HG03280 (cell line): ENCODE results near the gene SYP.

Experiments
- ATAC-seq: cut with Tn5 transposase; IDR thresholded peaks from one replicate; pipeline ENCODE4 v1.9.1; 2021; ENCODE audit warnings: mild to moderate bottlenecking, moderate library complexity; ENCODE audit not compliant: unreplicated experiment

SYP gene

GRCh38 chrX:49199906-49200771 is at the start of gene SYP:
Gene SYP, minus strand, starts transcription at chrX:49200193. Its CDS starts 7 bp downstream, at chrX:49200186.
- peak; percentile 96 for ATAC-seq

GRCh38 chrX:49249616-49250015 is 49.6 kb upstream of the SYP start:
- no peak for ATAC-seq

- ATAC-seq = no peak
Observed at GRCh38 chrX:49249071-49249470, 49.1 kb upstream of the SYP start.

GRCh38 chrX:49247916-49248811 is 48.2 kb upstream of the SYP start:
- no peak for ATAC-seq

- ATAC-seq = no peak
Observed at GRCh38 chrX:49247346-49247745, 47.4 kb upstream of the SYP start.

- ATAC-seq = no peak
Observed at GRCh38 chrX:49246541-49246940, 46.5 kb upstream of the SYP start.

- no peak for ATAC-seq
Observed at GRCh38 chrX:49244207-49244606, 44.2 kb upstream of the SYP start.

- no peak for ATAC-seq
Observed at GRCh38 chrX:49243166-49243565, 43.2 kb upstream of the SYP start.

- no peak for ATAC-seq
Observed at GRCh38 chrX:49242545-49243066, 42.6 kb upstream of the SYP start.

- no peak for ATAC-seq
Observed at GRCh38 chrX:49238735-49239134, 38.7 kb upstream of the SYP start.

GRCh38 chrX:49237060-49237459 is 37.1 kb upstream of the SYP start:
- ATAC-seq = no peak

- no peak for ATAC-seq
Observed at GRCh38 chrX:49233887-49234555, 34.0 kb upstream of the SYP start.

GRCh38 chrX:49233176-49233575 is 33.2 kb upstream of the SYP start, which contains the start of gene CACNA1F:
Gene CACNA1F, minus strand, starts transcription at chrX:49233340. Its CDS starts 31 bp downstream, at chrX:49233309.
- no peak for ATAC-seq

GRCh38 chrX:49232525-49232924 is 32.5 kb upstream of the SYP start:
- no peak for ATAC-seq

- no peak for ATAC-seq
Observed at GRCh38 chrX:49231333-49232000, 31.5 kb upstream of the SYP start.

- ATAC-seq = peak; percentile 56
Observed at GRCh38 chrX:49230500-49231232, 30.7 kb upstream of the SYP start.

- no peak for ATAC-seq
Observed at GRCh38 chrX:49228185-49228584, 28.2 kb upstream of the SYP start.

- ATAC-seq = no peak
Observed at GRCh38 chrX:49227726-49228125, 27.7 kb upstream of the SYP start.

- no peak for ATAC-seq
Observed at GRCh38 chrX:49226946-49227345, 27.0 kb upstream of the SYP start.

GRCh38 chrX:49225858-49226257 is 25.9 kb upstream of the SYP start:
- ATAC-seq = no peak
